ENCODE measurements around the gene ATXN1.

DNA sequence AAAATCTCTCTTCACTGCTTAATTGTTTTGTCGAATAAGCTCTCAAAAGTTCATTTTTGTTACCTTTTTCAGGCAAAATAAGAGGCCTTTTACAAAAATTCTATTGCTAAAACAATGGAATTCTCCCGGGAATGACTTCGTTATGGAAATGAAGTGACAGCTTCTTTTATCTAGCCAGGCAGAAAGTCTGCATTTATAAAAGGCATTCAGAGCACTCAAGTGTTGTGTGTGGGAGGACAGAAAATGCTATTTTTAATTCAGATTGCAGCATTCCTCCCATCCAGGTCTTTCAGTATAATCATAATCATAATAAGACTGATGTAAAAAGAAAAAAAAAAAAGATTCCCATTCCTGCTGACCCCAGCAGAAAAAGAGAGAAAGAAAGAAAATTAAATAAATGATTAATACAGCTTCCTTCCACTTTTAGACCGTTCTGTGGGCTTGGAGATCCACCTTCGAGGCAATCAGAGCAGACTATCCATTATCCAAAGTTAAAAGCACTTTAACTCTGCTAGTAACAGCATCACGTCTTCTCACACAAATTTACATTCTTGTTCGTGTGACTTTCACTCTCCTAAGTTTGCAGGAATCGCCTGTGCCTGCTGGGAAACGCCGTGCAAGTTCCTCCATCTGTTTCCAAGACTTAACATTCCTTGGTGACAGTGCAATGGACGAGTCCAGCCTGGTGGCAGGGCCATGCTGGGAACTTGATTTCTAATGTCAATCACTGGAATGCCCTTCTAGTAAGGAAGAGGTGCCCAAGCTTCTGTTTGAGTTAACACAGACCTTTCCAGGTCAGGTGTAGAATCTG is 264.1 kb downstream of the ATXN1 start:
- TF ChIP-seq, protein P1, sequence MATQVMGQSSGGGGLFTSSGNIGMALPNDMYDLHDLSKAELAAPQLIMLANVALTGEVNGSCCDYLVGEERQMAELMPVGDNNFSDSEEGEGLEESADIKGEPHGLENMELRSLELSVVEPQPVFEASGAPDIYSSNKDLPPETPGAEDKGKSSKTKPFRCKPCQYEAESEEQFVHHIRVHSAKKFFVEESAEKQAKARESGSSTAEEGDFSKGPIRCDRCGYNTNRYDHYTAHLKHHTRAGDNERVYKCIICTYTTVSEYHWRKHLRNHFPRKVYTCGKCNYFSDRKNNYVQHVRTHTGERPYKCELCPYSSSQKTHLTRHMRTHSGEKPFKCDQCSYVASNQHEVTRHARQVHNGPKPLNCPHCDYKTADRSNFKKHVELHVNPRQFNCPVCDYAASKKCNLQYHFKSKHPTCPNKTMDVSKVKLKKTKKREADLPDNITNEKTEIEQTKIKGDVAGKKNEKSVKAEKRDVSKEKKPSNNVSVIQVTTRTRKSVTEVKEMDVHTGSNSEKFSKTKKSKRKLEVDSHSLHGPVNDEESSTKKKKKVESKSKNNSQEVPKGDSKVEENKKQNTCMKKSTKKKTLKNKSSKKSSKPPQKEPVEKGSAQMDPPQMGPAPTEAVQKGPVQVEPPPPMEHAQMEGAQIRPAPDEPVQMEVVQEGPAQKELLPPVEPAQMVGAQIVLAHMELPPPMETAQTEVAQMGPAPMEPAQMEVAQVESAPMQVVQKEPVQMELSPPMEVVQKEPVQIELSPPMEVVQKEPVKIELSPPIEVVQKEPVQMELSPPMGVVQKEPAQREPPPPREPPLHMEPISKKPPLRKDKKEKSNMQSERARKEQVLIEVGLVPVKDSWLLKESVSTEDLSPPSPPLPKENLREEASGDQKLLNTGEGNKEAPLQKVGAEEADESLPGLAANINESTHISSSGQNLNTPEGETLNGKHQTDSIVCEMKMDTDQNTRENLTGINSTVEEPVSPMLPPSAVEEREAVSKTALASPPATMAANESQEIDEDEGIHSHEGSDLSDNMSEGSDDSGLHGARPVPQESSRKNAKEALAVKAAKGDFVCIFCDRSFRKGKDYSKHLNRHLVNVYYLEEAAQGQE (IDR thresholded peaks at IDR 0.05; ENCODE audit: insufficient replicate concordance, low read depth) = no peak
- TF ChIP-seq, protein P2, sequence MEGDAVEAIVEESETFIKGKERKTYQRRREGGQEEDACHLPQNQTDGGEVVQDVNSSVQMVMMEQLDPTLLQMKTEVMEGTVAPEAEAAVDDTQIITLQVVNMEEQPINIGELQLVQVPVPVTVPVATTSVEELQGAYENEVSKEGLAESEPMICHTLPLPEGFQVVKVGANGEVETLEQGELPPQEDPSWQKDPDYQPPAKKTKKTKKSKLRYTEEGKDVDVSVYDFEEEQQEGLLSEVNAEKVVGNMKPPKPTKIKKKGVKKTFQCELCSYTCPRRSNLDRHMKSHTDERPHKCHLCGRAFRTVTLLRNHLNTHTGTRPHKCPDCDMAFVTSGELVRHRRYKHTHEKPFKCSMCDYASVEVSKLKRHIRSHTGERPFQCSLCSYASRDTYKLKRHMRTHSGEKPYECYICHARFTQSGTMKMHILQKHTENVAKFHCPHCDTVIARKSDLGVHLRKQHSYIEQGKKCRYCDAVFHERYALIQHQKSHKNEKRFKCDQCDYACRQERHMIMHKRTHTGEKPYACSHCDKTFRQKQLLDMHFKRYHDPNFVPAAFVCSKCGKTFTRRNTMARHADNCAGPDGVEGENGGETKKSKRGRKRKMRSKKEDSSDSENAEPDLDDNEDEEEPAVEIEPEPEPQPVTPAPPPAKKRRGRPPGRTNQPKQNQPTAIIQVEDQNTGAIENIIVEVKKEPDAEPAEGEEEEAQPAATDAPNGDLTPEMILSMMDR (IDR thresholded peaks at IDR 0.05; ENCODE audit: insufficient read depth, low read length) = no peak

Measured in HL-60 (cell line).